GM21367 (cell line): Measurements from ENCODE around the gene GPR25.

Source experiments
- ATAC-seq: cut with Tn5 transposase; IDR thresholded peaks from one replicate; pipeline ENCODE4 v1.9.1; 2021; ENCODE audit not compliant: unreplicated experiment

The GPR25 gene

GRCh38 chr1:200894712-200895442 is 22.1 kb downstream of the GPR25 start, which contains the start of gene INAVA:
INAVA (plus strand) TSS chr1:200894900; CDS start chr1:200898401, 3,501 bp downstream.
- ATAC-seq: no peak

GRCh38 chr1:200895443-200895789 is 22.6 kb downstream of the GPR25 start:
- no peak for ATAC-seq

GRCh38 chr1:200895801-200896530 is 23.2 kb downstream of the GPR25 start:
- ATAC-seq: no peak

GRCh38 chr1:200896531-200897196 is 23.9 kb downstream of the GPR25 start:
- ATAC-seq: no peak

GRCh38 chr1:200897259-200897658 is 24.5 kb downstream of the GPR25 start:
- no peak for ATAC-seq

GRCh38 chr1:200899015-200899386 is 26.2 kb downstream of the GPR25 start:
- no peak for ATAC-seq

GRCh38 chr1:200899451-200899915 is 26.7 kb downstream of the GPR25 start:
- ATAC-seq: no peak

GRCh38 chr1:200899954-200900867 is 27.4 kb downstream of the GPR25 start:
- no peak for ATAC-seq

GRCh38 chr1:200900877-200901276 is 28.1 kb downstream of the GPR25 start:
- ATAC-seq: no peak

GRCh38 chr1:200901350-200901749 is 28.6 kb downstream of the GPR25 start:
- ATAC-seq: no peak

- ATAC-seq: no peak
Measured at GRCh38 chr1:200901796-200902444, 29.1 kb downstream of the GPR25 start.

- no peak for ATAC-seq
Measured at GRCh38 chr1:200903793-200904192, 31.0 kb downstream of the GPR25 start.

- no peak for ATAC-seq
Measured at GRCh38 chr1:200904772-200905171, 32.0 kb downstream of the GPR25 start.

GRCh38 chr1:200905411-200906052 is 32.8 kb downstream of the GPR25 start:
- ATAC-seq: peak; percentile 39

GRCh38 chr1:200906491-200906890 is 33.7 kb downstream of the GPR25 start:
- ATAC-seq: no peak

- peak; percentile 67 for ATAC-seq
Measured at GRCh38 chr1:200907611-200908097, 34.9 kb downstream of the GPR25 start.

GRCh38 chr1:200908191-200908868 is 35.5 kb downstream of the GPR25 start:
- no peak for ATAC-seq

GRCh38 chr1:200909071-200909470 is 36.3 kb downstream of the GPR25 start:
- no peak for ATAC-seq

GRCh38 chr1:200909757-200910239 is 37.0 kb downstream of the GPR25 start:
- ATAC-seq: no peak
